ENCODE results near the gene THSD4. TPM values are rescaled to one million over a fixed set of nuclear protein-coding genes. Genes with fewer than 3 reads are reported as not detected.

The THSD4 gene
- total RNA-seq, 2 experiments from 2014 or later: not detected

- POLR2A ChIA-PET: no interaction called here
Measured at GRCh38 chr15:71746719-71747118, 631.4 kb downstream of the THSD4 start.

GRCh38 chr15:71747128-71748083, 632.1 kb downstream of the THSD4 start:
- intact Hi-C loops (cut with DNase I, micrococcal nuclease): no loop called here
- no peak overlapping the region for H3K27ac ChIP-seq (ENCODE audit: low read depth in 1 of 2, low read length in 2 of 2)
- Mint-ChIP-seq H3K4me1 (ENCODE audit: low read depth) (no peaks in the 10 kb centered on the region), H3K9me3 (no peaks in the 10 kb centered on the region), H3K27me3 (peaks cover 21% of the 10 kb centered on the region), H3K4me3 (no peak overlapping the region), H3K36me3 (ENCODE audit: low read depth) (no peaks in the 10 kb centered on the region), H3K27ac (no peak overlapping the region)
- ATAC-seq (ENCODE audit: poor library complexity): no peak
- no peak overlapping the region for H3K4me3 ChIP-seq (ENCODE audit: low read length)
- POLR2A ChIA-PET: no interaction called here
- no peaks in the 10 kb centered on the region for H3K9me3 ChIP-seq (ENCODE audit: control insufficient read depth in 1 of 2, insufficient read depth in 1 of 2, low read length in 2 of 2)
- H3K4me1 ChIP-seq (ENCODE audit: insufficient read depth, low read length): no peaks in the 10 kb centered on the region
- DNase-seq: no peak
- peaks cover 0 to 10% of the 10 kb centered on the region in 2 experiments for H3K27me3 ChIP-seq (ENCODE audit: control insufficient read depth in 1 of 2, insufficient read depth in 2 of 2, low read length in 2 of 2)
- H3K36me3 ChIP-seq (ENCODE audit: insufficient read depth, low read length): no peaks in the 10 kb centered on the region
- CTCF ChIA-PET: no interaction called here
- TF ChIP-seq CTCF (IDR thresholded peaks at IDR 0.05): no peak

More at GRCh38 chr15:71746719-71747118, 631.4 kb downstream of the THSD4 start:
- Histone ChIP-seq H3K27ac (ENCODE audit: low read depth in 1 of 2, low read length in 2 of 2) (no peak overlapping the region), H3K9me3 (ENCODE audit: control insufficient read depth in 1 of 2, insufficient read depth in 1 of 2, low read length in 2 of 2) (no peaks in the 10 kb centered on the region), H3K36me3 (ENCODE audit: insufficient read depth, low read length) (no peaks in the 10 kb centered on the region), H3K4me3 (ENCODE audit: low read length) (no peak overlapping the region), H3K4me1 (ENCODE audit: insufficient read depth, low read length) (no peaks in the 10 kb centered on the region), H3K27me3 (ENCODE audit: control insufficient read depth in 1 of 2, insufficient read depth in 2 of 2, low read length in 2 of 2) (peaks cover 0 to 10% of the 10 kb centered on the region in 2 experiments)
- CTCF ChIA-PET: no interaction called here
- peaks cover 21% of the 10 kb centered on the region for H3K27me3 Mint-ChIP-seq
- no peak for TF ChIP-seq CTCF (IDR thresholded peaks at IDR 0.05)
- H3K36me3 Mint-ChIP-seq (ENCODE audit: low read depth): no peaks in the 10 kb centered on the region
- no peaks in the 10 kb centered on the region for H3K9me3 Mint-ChIP-seq
- DNase-seq: no peak
- no peak overlapping the region for H3K4me3 Mint-ChIP-seq
- H3K27ac Mint-ChIP-seq: no peak overlapping the region
- intact Hi-C loops (cut with DNase I, micrococcal nuclease): no loop called here
- ATAC-seq (ENCODE audit: poor library complexity): no peak
- H3K4me1 Mint-ChIP-seq (ENCODE audit: low read depth): no peaks in the 10 kb centered on the region

- Histone ChIP-seq H3K4me3 (ENCODE audit: low read length) (no peak overlapping the region), H3K9me3 (ENCODE audit: control insufficient read depth in 1 of 2, insufficient read depth in 1 of 2, low read length in 2 of 2) (no peaks in the 10 kb centered on the region), H3K36me3 (ENCODE audit: insufficient read depth, low read length) (no peaks in the 10 kb centered on the region), H3K27ac (ENCODE audit: low read depth in 1 of 2, low read length in 2 of 2) (no peak overlapping the region), H3K4me1 (ENCODE audit: insufficient read depth, low read length) (no peaks in the 10 kb centered on the region), H3K27me3 (ENCODE audit: control insufficient read depth in 1 of 2, insufficient read depth in 2 of 2, low read length in 2 of 2) (peaks cover 0 to 10% of the 10 kb centered on the region in 2 experiments)
- Mint-ChIP-seq H3K27ac (no peak overlapping the region), H3K27me3 (peaks cover 21% of the 10 kb centered on the region), H3K4me3 (no peak overlapping the region), H3K4me1 (ENCODE audit: low read depth) (no peaks in the 10 kb centered on the region), H3K9me3 (no peaks in the 10 kb centered on the region), H3K36me3 (ENCODE audit: low read depth) (no peaks in the 10 kb centered on the region)
- CTCF ChIA-PET: no interaction called here
- POLR2A ChIA-PET: no interaction called here
- no peak for TF ChIP-seq CTCF (IDR thresholded peaks at IDR 0.05)
- no peak for ATAC-seq (ENCODE audit: poor library complexity)
- DNase-seq: no peak
- intact Hi-C loops (cut with DNase I, micrococcal nuclease): no loop called here
Measured at GRCh38 chr15:71748293-71748718, 633.0 kb downstream of the THSD4 start.

Measured in CD4-positive, alpha-beta T cell (primary cell).